ENCODE results near the gene NAA50. TPM values are rescaled to one million over a fixed set of nuclear protein-coding genes. Genes with fewer than 3 reads are reported as not detected.
A peak's percentile ranks its signal among the peaks of the same experiment; 100 is the strongest.

The NAA50 gene
- total RNA-seq, 1 donor from 2014 or later, result 110 TPM

- no peak for TF ChIP-seq CTCF (IDR thresholded peaks at IDR 0.05; ENCODE audit: insufficient read depth, low read length, poor library complexity, severe bottlenecking)
- no peak for DNase-seq (ENCODE audit: low read depth)
Observed at GRCh38 chr3:113695431-113695785, 50.6 kb downstream of the NAA50 start.

DNA sequence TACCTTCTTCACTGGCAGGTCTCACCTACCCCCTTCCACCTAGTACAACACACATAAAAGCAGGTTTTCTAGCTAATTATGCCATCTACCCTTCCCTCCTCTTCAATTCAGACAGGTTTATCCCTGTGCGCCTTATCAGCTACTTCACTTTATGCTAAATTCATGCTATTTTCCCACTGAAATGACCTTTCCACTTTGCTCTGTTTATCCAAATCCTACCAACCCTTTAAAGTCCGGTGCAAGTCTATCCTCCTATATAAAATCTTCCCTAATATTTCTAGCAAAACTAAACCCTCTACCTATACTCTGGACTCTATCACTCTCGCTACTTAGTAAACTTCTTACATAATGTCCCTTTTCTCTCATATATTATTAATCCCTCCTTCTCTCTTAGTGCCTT, 55.6 kb downstream of the NAA50 start:
- Histone ChIP-seq H3K4me3 (ENCODE audit: low read depth, low read length) (no peak overlapping the region), H3K36me3 (ENCODE audit: control insufficient read depth, insufficient read depth, low read length) (no peaks in the 10 kb centered on the region), H3K27me3 (ENCODE audit: control insufficient read depth, insufficient read depth, low read length) (no peaks in the 10 kb centered on the region)
- no peak for DNase-seq (ENCODE audit: low read depth)
- TF ChIP-seq CTCF (IDR thresholded peaks at IDR 0.05; ENCODE audit: insufficient read depth, low read length, poor library complexity, severe bottlenecking), result no peak

More at GRCh38 chr3:113695431-113695785, 50.6 kb downstream of the NAA50 start:
- Histone ChIP-seq H3K36me3 (ENCODE audit: control insufficient read depth, insufficient read depth, low read length) (no peaks in the 10 kb centered on the region), H3K4me3 (ENCODE audit: low read depth, low read length) (peak overlapping the region; percentile 86), H3K27me3 (ENCODE audit: control insufficient read depth, insufficient read depth, low read length) (no peaks in the 10 kb centered on the region)

- no peak for TF ChIP-seq CTCF (IDR thresholded peaks at IDR 0.05; ENCODE audit: insufficient read depth, low read length, poor library complexity, severe bottlenecking)
- no peaks in the 10 kb centered on the region for H3K36me3 ChIP-seq (ENCODE audit: control insufficient read depth, insufficient read depth, low read length)
- DNase-seq (ENCODE audit: low read depth), result peak; percentile 25
- H3K4me3 ChIP-seq (ENCODE audit: low read depth, low read length), result no peak overlapping the region
- H3K27me3 ChIP-seq (ENCODE audit: control insufficient read depth, insufficient read depth, low read length), result no peaks in the 10 kb centered on the region
Observed at GRCh38 chr3:113685956-113686721, 59.9 kb downstream of the NAA50 start.

DNA sequence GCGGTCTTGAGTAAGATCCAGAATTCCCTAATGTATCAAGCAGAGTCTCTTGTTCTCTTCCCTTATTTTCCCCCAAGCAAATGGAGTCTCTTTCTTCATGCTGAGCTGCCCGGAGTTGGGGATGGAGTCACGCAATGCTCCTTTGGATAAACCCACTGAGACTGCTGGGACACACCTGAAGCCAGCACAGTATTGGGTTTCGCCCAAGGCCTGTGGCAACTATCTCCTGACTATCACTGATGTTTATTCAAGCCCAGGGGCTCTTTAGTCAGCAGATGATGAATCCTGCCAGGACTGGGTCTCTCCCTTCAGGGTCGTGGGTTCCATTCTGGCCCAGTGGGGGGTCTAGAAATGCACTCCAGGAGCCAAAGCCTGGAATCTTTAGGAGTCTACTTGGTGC, 60.9 kb downstream of the NAA50 start:
- DNase-seq (ENCODE audit: low read depth), result no peak
- Histone ChIP-seq H3K27me3 (ENCODE audit: control insufficient read depth, insufficient read depth, low read length) (no peaks in the 10 kb centered on the region), H3K36me3 (ENCODE audit: control insufficient read depth, insufficient read depth, low read length) (no peaks in the 10 kb centered on the region)

DNA sequence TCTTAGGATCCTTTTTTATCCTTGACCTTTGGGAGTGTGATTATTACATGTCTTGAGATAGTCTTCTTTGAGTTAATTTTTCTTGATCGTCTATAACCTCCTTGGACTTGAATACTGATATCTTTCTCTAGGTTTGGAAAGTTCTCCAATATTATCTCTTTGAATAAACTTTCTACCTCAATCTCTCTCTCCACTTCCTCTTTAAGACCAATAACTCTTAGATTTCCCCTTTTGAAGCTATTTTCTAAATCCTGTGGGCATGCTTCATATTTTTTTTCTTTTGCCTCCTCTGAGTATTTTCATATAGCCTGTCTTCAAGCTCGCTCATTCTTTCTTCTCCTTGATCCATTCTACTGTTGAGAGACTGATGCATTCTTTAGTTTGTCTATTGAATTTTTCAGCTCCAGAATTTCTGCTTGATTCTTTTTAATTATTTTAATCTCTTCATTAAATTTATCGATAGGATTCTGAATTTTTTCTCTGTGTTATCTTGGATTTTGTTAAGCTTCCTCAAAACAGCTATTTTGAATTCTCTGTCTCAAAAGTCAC, 61.7 kb downstream of the NAA50 start:
- Histone ChIP-seq H3K27me3 (ENCODE audit: control insufficient read depth, insufficient read depth, low read length) (no peaks in the 10 kb centered on the region), H3K4me3 (ENCODE audit: low read depth, low read length) (no peak overlapping the region), H3K36me3 (ENCODE audit: control insufficient read depth, insufficient read depth, low read length) (no peaks in the 10 kb centered on the region)
- TF ChIP-seq CTCF (IDR thresholded peaks at IDR 0.05; ENCODE audit: insufficient read depth, low read length, poor library complexity, severe bottlenecking), result no peak
- no peak for DNase-seq (ENCODE audit: low read depth)

More for the DNA sequence above, 60.9 kb downstream of the NAA50 start:
- TF ChIP-seq CTCF (IDR thresholded peaks at IDR 0.05; ENCODE audit: insufficient read depth, low read length, poor library complexity, severe bottlenecking), result no peak
- H3K4me3 ChIP-seq (ENCODE audit: low read depth, low read length), result no peak overlapping the region

All from kidney epithelial cell (primary cell).